ENCODE results near the gene GREB1.

Gene GREB1

DNA sequence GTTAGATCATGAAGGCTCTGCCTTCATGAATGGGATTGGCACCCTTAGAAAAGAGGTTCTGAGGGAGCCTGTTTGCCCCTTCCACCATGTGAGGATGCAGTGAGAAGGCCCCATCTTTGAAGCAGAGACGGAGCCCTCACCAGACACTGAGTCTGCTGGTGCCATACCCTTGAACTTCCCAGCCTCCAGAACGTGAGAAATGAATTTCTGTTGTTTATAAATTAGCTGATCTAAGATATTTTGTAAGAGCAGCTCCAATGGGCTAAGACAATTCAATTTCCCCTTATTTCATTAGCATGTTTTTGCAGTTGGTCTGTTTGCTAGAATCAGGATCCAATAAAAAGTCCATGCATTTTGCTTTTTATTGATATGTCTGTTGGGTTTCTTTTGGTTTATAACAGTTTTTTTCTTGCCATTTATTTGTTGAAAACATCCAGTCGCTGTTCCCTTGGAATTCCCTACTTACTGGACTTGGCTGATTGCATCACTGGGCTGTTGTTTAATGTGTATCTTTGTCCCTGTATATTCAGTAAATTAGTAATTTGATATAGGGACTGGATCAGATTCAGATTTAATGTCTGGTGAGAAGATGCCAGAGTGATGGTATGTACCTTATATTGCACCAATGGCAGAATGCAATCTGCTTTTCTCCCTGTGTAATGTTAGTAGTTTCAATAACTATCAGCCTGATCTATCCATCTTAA lies 24.0 kb upstream of the GREB1 start:
- no peak for DNase-seq

GRCh38 chr2:11512431-11512830 lies 21.4 kb upstream of the GREB1 start:
- DNase-seq: no peak

DNA sequence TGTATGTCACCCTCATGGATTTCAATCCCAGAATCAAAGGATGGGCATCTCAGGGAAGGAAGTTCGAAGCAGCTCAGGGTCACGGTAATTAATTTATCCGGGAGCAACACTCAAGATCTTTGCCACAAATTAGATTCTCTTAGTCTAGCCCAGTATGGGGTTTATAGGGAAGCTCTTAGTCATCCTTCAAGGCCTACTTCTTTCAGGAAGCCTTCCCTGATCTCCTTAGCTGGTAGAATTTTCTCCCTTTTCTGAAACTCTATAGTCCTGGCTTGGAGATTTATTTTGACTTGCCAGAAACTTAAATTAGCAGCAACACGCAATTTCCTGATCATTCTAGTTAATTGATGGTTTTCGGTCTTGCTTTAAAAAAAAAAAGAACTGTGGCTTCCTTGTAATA lies 20.5 kb upstream of the GREB1 start:
- DNase-seq: no peak

DNA sequence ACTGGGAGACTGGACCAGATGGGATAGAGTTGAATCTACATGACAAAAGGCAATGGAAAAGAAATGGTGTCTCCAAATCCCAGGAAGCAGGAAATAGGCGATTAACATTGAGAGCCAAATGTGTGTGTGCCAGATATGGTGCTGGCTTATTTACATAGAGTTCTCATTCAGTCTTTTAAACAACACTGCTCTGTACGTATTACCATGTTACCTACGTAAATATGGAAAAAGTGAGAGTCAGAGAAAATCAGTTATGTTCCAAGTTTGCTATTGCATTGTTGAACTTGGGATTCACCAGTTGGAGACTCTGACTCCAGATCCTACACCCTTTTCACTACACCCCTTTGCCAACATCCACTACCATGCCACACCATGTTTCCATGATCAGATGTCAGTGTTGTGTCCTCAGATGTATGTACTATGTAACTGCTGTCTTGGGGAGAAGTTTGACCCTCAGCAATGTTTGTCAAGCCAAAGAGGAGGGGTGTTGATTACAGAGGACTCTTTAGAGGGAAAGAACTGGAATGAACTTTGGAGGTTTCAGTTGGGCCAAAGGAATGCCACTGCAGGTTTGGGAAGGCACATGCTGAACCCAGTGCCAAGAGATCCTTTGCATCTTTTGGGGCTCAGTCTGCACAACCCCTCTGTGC lies 19.6 kb upstream of the GREB1 start:
- DNase-seq: no peak

- DNase-seq: no peak
Observed at GRCh38 chr2:11514904-11515303, 18.9 kb upstream of the GREB1 start.

DNA sequence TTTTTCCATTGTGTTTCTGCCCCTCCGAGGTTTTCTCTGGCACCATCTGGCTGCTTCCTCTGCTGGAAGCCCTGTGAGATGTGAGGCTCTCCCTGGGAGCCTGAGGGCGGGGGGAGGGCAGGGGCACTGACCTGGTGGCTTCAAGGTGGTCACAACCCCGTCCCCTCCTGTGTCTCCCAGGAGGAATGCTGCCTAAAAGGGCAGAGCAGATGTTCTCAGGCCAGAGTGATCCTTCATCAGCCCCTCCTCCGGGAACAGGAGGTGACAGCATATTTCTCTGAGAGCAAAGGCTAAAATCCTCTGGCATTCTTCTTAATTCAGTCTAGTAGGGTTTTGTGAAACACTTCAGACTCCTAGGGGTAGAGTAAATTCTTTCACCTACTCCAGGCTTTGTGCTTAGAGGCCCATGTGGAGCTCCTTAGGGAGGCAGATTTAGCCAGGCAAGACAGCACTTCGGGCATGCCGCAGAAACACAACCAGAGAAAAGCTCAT lies 18.3 kb upstream of the GREB1 start:
- no peak for DNase-seq

DNA sequence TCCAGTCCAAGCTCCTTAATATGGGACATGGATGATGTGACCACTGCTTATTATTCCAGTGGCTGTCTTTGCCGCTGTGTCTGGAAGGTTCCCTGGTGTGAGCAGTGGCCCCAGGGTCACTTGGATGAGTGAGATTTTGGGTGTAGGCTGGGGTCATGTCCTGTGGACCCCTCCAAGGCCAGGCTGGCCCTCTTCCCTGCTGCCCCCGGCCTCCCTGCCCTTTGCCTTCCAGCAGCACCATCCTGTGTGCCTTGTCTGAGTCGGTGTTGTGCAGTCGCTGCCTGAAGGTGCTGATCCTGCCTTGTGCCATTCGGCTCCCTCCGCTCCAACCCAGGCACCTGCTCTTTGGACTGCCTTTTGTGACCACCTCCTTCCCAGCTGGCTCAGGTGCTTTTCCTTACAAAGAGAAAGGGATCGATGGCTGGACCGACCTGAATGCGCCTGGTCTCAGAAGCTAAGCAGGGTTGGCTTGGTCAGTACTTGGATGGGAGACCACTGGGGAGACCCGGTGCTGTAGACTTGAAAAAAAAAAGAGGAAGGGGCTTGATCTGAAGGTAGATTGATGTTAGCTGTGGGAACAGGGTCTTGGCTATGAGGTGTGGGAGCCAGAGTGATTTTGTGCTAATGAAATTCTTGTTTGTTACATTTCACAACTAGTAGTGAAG lies 16.7 kb upstream of the GREB1 start:
- DNase-seq: no peak

DNA sequence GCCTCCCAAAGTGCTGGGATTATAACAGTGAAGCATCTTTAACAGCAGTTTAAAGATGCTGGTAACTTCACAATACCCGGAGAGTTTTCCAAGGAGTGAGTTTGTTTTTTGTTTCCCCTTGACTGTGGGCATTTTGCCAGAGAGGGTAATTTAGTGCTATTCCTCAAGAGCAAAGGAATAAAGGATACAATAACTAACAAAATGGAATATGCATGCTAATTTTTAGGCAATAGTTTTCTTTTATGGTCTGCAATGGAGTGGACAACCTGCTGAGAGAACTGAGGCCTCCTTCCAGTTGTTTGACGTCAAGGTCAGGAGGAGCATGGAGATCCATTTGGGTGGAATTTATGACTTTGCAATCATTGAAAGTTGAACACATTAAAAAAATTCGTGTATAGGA lies 15.9 kb upstream of the GREB1 start:
- no peak for DNase-seq

- no peak for DNase-seq
Observed at GRCh38 chr2:11520092-11520693, 13.7 kb upstream of the GREB1 start.

DNA sequence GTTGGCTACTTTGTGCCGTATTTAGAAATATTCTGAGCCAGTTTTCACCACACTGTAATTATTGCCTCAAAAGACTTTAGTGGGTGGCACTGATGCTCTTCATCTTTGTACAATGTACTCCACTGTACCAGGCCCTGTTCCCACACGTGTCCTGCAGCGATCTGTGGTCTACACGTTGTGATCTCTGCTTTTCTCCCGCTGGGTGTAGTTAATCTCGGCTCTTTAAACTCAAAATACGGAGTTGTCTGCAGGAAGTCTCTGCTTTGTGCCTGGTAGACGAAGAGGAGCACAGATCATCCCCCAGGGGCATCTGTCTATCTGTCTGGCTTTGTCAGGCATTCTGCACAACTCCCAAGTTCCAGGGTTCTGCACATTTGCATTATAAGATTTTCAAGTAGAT lies 12.1 kb upstream of the GREB1 start:
- DNase-seq: no peak

GRCh38 chr2:11524470-11524869 lies 9.4 kb upstream of the GREB1 start:
- no peak for DNase-seq

DNA sequence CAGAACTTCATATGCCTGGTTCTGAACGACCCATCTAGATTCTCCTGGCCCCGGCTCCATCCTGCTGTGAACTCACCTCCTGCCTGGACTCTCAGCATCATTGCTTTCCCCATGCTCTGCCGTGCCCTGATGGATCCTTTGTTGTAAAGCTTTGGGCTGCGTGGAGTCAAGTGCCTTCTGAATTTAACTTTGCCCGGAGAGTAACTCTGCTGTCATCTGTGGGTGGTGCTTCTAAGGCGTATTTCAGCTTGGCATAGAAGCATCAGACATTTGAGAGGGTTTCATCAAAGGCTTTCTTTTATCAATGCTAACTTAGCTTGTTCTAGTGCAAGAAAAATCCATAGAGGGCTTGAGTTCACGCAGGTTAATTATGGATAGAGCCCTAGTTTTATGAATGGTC lies 8.1 kb upstream of the GREB1 start:
- DNase-seq: no peak

DNA sequence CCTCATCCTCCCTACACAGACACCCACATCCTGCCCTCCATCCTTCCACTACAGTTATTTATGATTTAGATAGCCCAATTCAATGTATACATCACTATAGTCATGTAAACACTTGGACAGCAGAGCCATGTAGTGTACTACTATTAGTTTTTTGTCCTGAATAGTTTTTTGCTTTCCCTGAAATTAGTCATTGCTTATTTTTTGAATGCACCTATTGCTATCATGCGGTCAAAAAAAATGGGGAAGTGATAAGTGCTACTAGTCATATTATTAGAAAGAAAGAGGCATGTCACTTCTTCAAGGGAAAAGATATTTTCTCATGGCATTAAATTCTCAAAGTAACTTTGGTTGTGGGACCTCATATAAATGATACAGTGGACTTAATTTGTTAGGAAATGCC lies 6.8 kb upstream of the GREB1 start:
- DNase-seq: no peak

- DNase-seq: no peak
Observed at GRCh38 chr2:11528228-11528627, 5.6 kb upstream of the GREB1 start.

DNA sequence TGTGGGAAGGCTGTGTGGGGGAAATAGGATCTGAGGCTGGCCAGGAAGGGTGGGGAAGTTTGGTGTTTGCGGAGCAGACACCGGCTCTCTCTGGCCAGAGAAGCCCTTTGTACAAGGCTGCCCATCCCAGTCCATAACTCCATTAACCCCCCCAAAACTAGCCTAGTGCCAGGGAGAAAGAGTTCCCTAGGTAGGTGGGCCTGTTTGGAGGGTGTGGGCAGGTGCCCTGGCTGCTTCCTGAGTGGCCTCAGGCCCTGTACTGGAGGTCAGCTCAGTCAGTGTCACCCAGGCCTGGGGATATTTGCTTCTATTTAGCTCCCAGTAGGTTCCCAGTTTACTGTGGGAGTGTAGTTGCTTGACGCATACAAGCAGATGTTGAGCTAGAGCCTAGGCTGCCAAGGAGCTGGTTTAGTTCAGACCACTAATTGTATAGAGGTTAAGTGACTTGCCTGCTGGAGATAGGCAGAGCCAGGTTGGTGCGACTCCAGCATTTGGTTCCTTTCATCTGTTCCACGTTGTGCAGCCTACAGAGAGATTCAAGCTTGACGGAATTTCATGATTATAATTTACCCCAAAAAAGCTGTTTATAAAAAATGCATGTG lies 2.9 kb upstream of the GREB1 start:
- DNase-seq: no peak

GRCh38 chr2:11532416-11533055 lies 1.3 kb upstream of the GREB1 start:
- DNase-seq: no peak

GRCh38 chr2:11534071-11534745 lies 363 bp downstream of the GREB1 start:
- no peak for DNase-seq

- DNase-seq: no peak
Observed at GRCh38 chr2:11534746-11535484, 1.1 kb downstream of the GREB1 start.

DNA sequence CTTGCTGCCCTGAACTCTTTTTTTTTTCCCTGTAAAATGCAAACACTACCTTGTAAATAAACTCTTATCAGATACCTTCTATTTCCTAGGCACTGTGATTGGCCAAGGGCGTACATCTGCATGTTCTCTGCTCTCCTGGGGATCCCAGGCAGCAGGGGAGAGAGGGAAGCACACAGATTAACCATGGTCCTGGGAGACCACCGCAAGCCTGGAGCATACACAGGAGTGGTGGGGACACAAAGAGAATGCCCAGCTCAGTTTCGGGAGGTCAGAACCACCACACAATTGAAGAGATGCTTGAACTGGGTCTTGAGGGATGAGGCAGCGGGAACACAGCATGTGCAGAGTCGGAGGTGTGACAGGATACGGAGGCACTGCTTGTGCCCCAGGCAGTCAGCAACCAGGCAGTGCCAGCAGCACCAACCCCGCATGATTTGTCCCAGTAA lies 2.1 kb downstream of the GREB1 start:
- no peak for DNase-seq

- no peak for DNase-seq
Observed at GRCh38 chr2:11537951-11538350, 4.1 kb downstream of the GREB1 start.

Data from DMS79 (cell line).